B cell (primary cell): ENCODE measurements around the gene TIMM10. TPM values are rescaled to one million over a fixed set of nuclear protein-coding genes. Genes with fewer than 3 reads are reported as not detected.

ENCODE experiments used
- ATAC-seq: fragments of 200-7000 bp; cut with Tn5 transposase; one replicate; pipeline ENCODE4 v1.10.0; 2021; ENCODE audit warnings: low read depth, mild to moderate bottlenecking, moderate number of reproducible peaks, moderate library complexity
- CTCF ChIA-PET: fragments of 350-600 bp; sonication (Branson Sonifier 250); formaldehyde crosslinking; loops from one replicate; lab custom pipeline; 2021; ENCODE audit warnings: antibody characterized with exemption, inconsistent platforms; lab: Charles Lee
- POLR2A ChIA-PET: fragments of 350-600 bp; sonication (Branson Sonifier 250); formaldehyde crosslinking; loops from one replicate; lab custom pipeline; 2021; ENCODE audit warnings: antibody characterized with exemption; lab: Charles Lee
- DNase-seq: peaks from one replicate; pipeline ENCODE4 v3.0.0; 2013
- H2AFZ ChIP-seq: 2 replicates; pipeline ENCODE4 v1.6.1; 2012; ENCODE audit warnings: mild to moderate bottlenecking, low read depth, low read length; ENCODE audit not compliant: insufficient read depth, poor library complexity, severe bottlenecking
- H3K27ac ChIP-seq, 2 donors: 1 replicate in 1 of 2; 2 replicates in 1 of 2; pipeline ENCODE4 v1.5.1; 2012 to 2013; ENCODE audit warnings: low read length in 2 of 2, mild to moderate bottlenecking in 2 of 2, moderate library complexity in 1 of 2
- H3K27me3 ChIP-seq, 4 experiments: fragments of 200-600 bp in 1 of 4; sonication (generic) in 1 of 4; replicated peaks in 1 of 4; 1 replicate in 2 of 4; 2 replicates in 2 of 4; pipeline versions ENCODE4 v1.6.1 to v1.7.0; 2013 to 2016; ENCODE audit warnings: low read length in 3 of 4, mild to moderate bottlenecking in 2 of 4, mixed read lengths in 1 of 4, moderate library complexity in 1 of 4; ENCODE audit not compliant: insufficient read depth in 4 of 4, control insufficient read depth in 3 of 4; ENCODE audit errors: control extremely low read depth in 1 of 4
- H3K36me3 ChIP-seq, 2 experiments: replicated peaks in 1 of 2; 1 replicate in 1 of 2; 2 replicates in 1 of 2; pipeline versions ENCODE4 v1.6.1 to v1.7.1; 2013; ENCODE audit warnings: low read length in 1 of 2; ENCODE audit not compliant: insufficient read depth in 2 of 2, control insufficient read depth in 1 of 2; ENCODE audit errors: control extremely low read depth in 1 of 2, extremely low read depth in 1 of 2
- H3K4me1 ChIP-seq, 2 donors: fragments of 200-600 bp in 1 of 2; sonication (generic) in 1 of 2; 1 replicate in 1 of 2; 2 replicates in 1 of 2; pipeline versions ENCODE4 v1.5.1 to v1.6.1; 2013 to 2017; ENCODE audit warnings: low read length in 2 of 2; ENCODE audit not compliant: control insufficient read depth in 2 of 2, insufficient read depth in 2 of 2
- H3K4me2 ChIP-seq: replicated peaks from 2 replicates; pipeline ENCODE3; 2012; ENCODE audit warnings: mild to moderate bottlenecking, low read depth, low read length; ENCODE audit not compliant: poor library complexity, severe bottlenecking
- H3K4me3 ChIP-seq, 5 experiments: fragments of 200-600 bp in 1 of 5; sonication (generic) in 1 of 5; 1 replicate in 3 of 5; 2 replicates in 2 of 5; pipeline versions ENCODE4 v1.5.1 to v1.7.0; 2011 to 2016; ENCODE audit warnings: low read length in 4 of 5, mild to moderate bottlenecking in 4 of 5, low read depth in 2 of 5, control low read depth in 1 of 5, moderate library complexity in 1 of 5; ENCODE audit not compliant: insufficient read depth in 1 of 5; ENCODE audit errors: control extremely low read depth in 1 of 5, extremely low read depth in 1 of 5
- H3K79me2 ChIP-seq: fragments of 200-600 bp; sonication (generic); one replicate; pipeline ENCODE4 v1.6.0; 2016; ENCODE audit warnings: low read length; ENCODE audit not compliant: control insufficient read depth, insufficient read depth
- H3K9ac ChIP-seq: fragments of 200-600 bp; sonication (generic); 2 replicates; pipeline ENCODE4 v1.6.1; 2017; ENCODE audit warnings: mild to moderate bottlenecking, low read length, moderate library complexity
- H3K9me3 ChIP-seq, 3 donors: one replicate each; pipeline versions ENCODE4 v1.6.1 to v1.7.1; 2013; ENCODE audit warnings: low read length in 2 of 3; ENCODE audit not compliant: control insufficient read depth in 2 of 3, insufficient read depth in 1 of 3; ENCODE audit errors: control extremely low read depth in 1 of 3
- H4K20me1 ChIP-seq: 2 replicates; pipeline ENCODE4 v1.6.0; 2012; ENCODE audit warnings: mild to moderate bottlenecking, low read length; ENCODE audit not compliant: insufficient read depth, control insufficient read depth, poor library complexity, severe bottlenecking
- H3K27ac Mint-ChIP-seq: one replicate; pipeline ENCODE4 v1.8.0; 2021; ENCODE audit warnings: mixed read lengths
- H3K27me3 Mint-ChIP-seq: one replicate; pipeline ENCODE4 v1.8.0; 2021; ENCODE audit warnings: mixed read lengths
- H3K4me1 Mint-ChIP-seq: one replicate; pipeline ENCODE4 v1.8.0; 2021; ENCODE audit warnings: mixed read lengths
- H3K4me3 Mint-ChIP-seq: one replicate; pipeline ENCODE4 v1.8.0; 2021; ENCODE audit warnings: mixed read lengths
- H3K9me3 Mint-ChIP-seq: one replicate; pipeline ENCODE4 v1.8.0; 2022; ENCODE audit warnings: mixed read lengths; ENCODE audit not compliant: insufficient read depth
- EZH2 ChIP-seq: IDR thresholded peaks from 2 replicates; pipeline ENCODE4 v1.6.1; 2012; ENCODE audit warnings: borderline replicate concordance, low read depth, mild to moderate bottlenecking, moderate library complexity, low read length; ENCODE audit not compliant: insufficient read depth, poor library complexity, severe bottlenecking
- whole genome bisulfite sequencing: methylation state at CpG from one replicate; pipeline ENCODE4 v1.1.5; 2013; ENCODE audit warnings: missing lambda C conversion rate; ENCODE audit not compliant: insufficient coverage; 5-methylcytosine and 5-hydroxymethylcytosine counted together
- intact Hi-C: fragments of 100-400 bp; cut with micrococcal nuclease; formaldehyde crosslinking; loops from one replicate; pipeline ENCODE4 v1.10.0; 2022
- polyA plus RNA-seq: library from polyadenylated mRNA; depleted of rRNA; stranded (reverse); fragments of >200 nt; gene quantifications from 2 replicates; pipeline ENCODE4 v1.2.3, GENCODE V29; 2012
- total RNA-seq, 2 donors: library from RNA; stranded (reverse); fragments of 120-200 nt in 1 of 2; gene quantifications; 1 replicate in 1 of 2; 2 replicates in 1 of 2; pipeline versions ENCODE4 v1.2.3 to v1.2.4, GENCODE V29; 2013 to 2022
- TF ChIP-seq, protein P1 (sequence below): fragments of 200-600 bp; IDR thresholded peaks from one replicate; pipeline ENCODE4 v1.8.0; 2022; ENCODE audit warnings: antibody characterized with exemption, mild to moderate bottlenecking

Gene TIMM10
- total and polyA plus RNA-seq, 2 donors (not counting 1 experiment from before 2014, with no cell fraction given) = 36.5 to 39.6 TPM

DNA sequence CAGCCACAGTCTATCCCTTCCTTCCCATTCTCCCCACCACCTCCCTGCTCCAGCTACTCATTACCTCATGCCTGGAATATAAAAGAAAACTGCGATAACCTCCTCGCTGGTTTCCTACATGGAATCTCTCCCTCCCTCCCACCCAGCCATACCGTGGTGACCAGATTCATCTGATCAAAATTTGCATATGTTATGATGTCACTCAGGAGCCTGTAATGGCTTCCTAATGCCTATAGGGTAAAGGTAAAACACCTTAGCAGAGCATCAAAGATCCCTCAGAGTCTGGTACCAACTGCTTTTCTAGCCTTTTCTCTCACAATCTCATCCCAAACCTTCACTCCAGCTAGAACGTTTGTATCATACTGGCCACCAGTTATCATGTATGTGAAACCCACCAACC lies 50.6 kb downstream of the TIMM10 start:
- Histone ChIP-seq H2AFZ (no peak overlapping the region), H3K4me1 (peaks cover 48 to 53% of the 10 kb centered on the region in 2 donors), H3K4me3 (no peak overlapping the region), H3K27me3 (peaks cover 0 to 25% (median 11%) of the 10 kb centered on the region in 4 experiments), H3K9ac (no peak overlapping the region), H3K4me2 (no peak overlapping the region), H3K79me2 (no peaks in the 10 kb centered on the region), H3K36me3 (no peaks in the 10 kb centered on the region), H4K20me1 (no peaks in the 10 kb centered on the region), H3K27ac (no peak overlapping the region), H3K9me3 (peaks cover 0 to 4% (median 0%) of the 10 kb centered on the region in 3 donors)
- no peak overlapping the region for H3K27ac Mint-ChIP-seq
- H3K9me3 Mint-ChIP-seq = no peaks in the 10 kb centered on the region
- peaks cover 62% of the 10 kb centered on the region for H3K4me1 Mint-ChIP-seq
- H3K27me3 Mint-ChIP-seq = peaks cover 5% of the 10 kb centered on the region
- DNase-seq (no peak), ATAC-seq (no peak)
- WGBS = 86% methylated on average over 3 of the region's 4 CpGs
- ChIA-PET POLR2A (no interaction called here), CTCF (interaction anchor here (0.9 to 12.5 kb wide), 6 partner anchors 9 to 134 kb away, joined by 3 to 148 read pairs (median 21); no protein-coding TSS in a partner anchor)
- no peak for TF ChIP-seq EZH2
- TF ChIP-seq, protein P1, sequence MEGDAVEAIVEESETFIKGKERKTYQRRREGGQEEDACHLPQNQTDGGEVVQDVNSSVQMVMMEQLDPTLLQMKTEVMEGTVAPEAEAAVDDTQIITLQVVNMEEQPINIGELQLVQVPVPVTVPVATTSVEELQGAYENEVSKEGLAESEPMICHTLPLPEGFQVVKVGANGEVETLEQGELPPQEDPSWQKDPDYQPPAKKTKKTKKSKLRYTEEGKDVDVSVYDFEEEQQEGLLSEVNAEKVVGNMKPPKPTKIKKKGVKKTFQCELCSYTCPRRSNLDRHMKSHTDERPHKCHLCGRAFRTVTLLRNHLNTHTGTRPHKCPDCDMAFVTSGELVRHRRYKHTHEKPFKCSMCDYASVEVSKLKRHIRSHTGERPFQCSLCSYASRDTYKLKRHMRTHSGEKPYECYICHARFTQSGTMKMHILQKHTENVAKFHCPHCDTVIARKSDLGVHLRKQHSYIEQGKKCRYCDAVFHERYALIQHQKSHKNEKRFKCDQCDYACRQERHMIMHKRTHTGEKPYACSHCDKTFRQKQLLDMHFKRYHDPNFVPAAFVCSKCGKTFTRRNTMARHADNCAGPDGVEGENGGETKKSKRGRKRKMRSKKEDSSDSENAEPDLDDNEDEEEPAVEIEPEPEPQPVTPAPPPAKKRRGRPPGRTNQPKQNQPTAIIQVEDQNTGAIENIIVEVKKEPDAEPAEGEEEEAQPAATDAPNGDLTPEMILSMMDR = no peak
- intact Hi-C loops = loop anchor here (1.0 to 5.0 kb wide), 2 partner anchors 23 to 37 kb away; partner anchors contain the start of gene SLC43A1
- H3K4me3 Mint-ChIP-seq = no peak overlapping the region

DNA sequence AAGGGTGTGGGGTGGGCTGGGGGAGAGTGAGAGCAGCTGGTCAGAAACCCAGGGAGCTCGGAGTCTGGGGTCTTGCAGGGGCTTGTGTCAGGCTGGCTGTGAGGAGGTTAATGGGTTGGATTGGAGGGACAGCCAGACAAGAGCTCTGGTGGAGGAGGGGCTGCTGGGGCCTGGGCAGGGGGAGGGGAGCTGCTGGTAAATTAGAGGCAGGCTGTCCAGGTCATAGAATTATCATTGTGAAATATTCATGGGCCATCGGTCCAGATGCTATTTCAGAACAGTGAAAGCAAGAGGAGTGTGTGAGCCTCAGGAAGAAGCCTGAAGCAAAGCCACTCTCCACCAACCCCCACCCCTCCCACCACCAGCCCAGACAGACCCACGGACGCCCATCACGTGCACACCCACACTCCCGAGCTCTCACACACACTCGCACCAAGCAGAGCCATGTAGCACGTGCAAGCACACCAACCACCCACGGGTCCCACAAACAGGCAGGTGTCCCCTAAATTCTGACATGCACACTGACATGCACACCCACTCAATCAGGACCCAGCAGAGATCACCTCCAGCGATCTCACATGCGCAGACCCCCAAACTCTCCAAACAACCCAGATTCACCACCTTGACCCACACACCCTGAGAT lies 51.4 kb downstream of the TIMM10 start:
- POLR2A ChIA-PET = no interaction called here

More for the DNA sequence above, 51.4 kb downstream of the TIMM10 start:
- 68% methylated on average over 9 of the region's 11 CpGs for WGBS
- H3K27me3 ChIP-seq = peaks cover 0 to 32% (median 11%) of the 10 kb centered on the region in 4 experiments
- peaks cover 48 to 53% of the 10 kb centered on the region in 2 donors for H3K4me1 ChIP-seq
- intact Hi-C loops = no loop called here
- no peak overlapping the region for H3K4me2 ChIP-seq
- Mint-ChIP-seq H3K27ac (peak overlapping the region; percentile 56), H3K27me3 (peaks cover 5% of the 10 kb centered on the region), H3K4me1 (peaks cover 56% of the 10 kb centered on the region), H3K4me3 (no peak overlapping the region), H3K9me3 (no peaks in the 10 kb centered on the region)
- no peak for ATAC-seq
- TF ChIP-seq EZH2 = no peak
- TF ChIP-seq, protein P1 = no peak
- peaks cover 0 to 4% (median 0%) of the 10 kb centered on the region in 3 donors for H3K9me3 ChIP-seq
- CTCF ChIA-PET = interaction anchor here (0.6 to 12.5 kb wide), 6 partner anchors 10 to 138 kb away, joined by 3 to 148 read pairs (median 3); no protein-coding TSS in a partner anchor
- H3K79me2 ChIP-seq = no peaks in the 10 kb centered on the region
- H3K27ac ChIP-seq = no peak overlapping the region
- H3K9ac ChIP-seq = no peak overlapping the region
- no peak overlapping the region for H2AFZ ChIP-seq
- no peaks in the 10 kb centered on the region for H4K20me1 ChIP-seq
- no peak for DNase-seq
- H3K36me3 ChIP-seq = no peaks in the 10 kb centered on the region
- H3K4me3 ChIP-seq = no peak overlapping the region
